Measurements from ENCODE around the gene TDRD1.

DNA sequence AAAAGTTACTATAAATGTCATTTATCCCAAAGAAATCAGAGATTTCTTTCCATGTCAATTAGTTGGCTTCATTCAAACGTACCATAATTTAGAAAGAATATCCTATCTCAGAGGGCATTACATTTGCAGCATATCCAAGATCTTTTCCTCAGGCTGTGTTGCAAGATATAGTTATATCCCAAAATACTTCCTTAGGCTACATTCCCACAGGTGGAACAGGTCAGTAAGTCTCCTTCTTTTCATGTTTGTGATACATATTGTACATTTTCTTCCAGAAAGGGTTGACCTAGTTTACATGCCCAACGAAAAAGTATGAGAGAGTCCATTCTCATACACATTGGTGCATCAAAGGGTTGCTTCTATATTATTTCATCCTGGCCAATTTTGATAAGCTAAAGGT is 33.0 kb downstream of the TDRD1 start:
- TF ChIP-seq POLR2A (IDR thresholded peaks at IDR 0.05; ENCODE audit: low read depth, low read length) = no peak
- TF ChIP-seq POLR2AphosphoS5 (IDR thresholded peaks at IDR 0.05; ENCODE audit: low read depth, low read length) = no peak
